Measurements from ENCODE around the gene WNT7B. TPM values are rescaled to one million over a fixed set of nuclear protein-coding genes. Genes with fewer than 3 reads are reported as not detected.

The WNT7B gene
- total and polyA plus RNA-seq, 2 donors = 0.66 to 0.96 TPM

GRCh38 chr22:45931042-45931441 lies 45.9 kb downstream of the WNT7B start:
- Histone ChIP-seq H3K27ac (ENCODE audit: low read depth in 1 of 2, low read length in 1 of 2) (no peak overlapping the region), H3K4me1 (ENCODE audit: control insufficient read depth in 2 of 2, insufficient read depth in 2 of 2, low read length in 2 of 2) (no peaks in the 10 kb centered on the region), H3K4me3 (ENCODE audit: low read length in 2 of 2) (no peak overlapping the region), H3K27me3 (ENCODE audit: control insufficient read depth in 2 of 2, insufficient read depth in 1 of 2, low read length in 1 of 2) (peaks cover 2 to 40% of the 10 kb centered on the region in 2 donors), H3K9me3 (ENCODE audit: control insufficient read depth in 2 of 2, insufficient read depth in 1 of 2, low read length in 1 of 2) (no peaks in the 10 kb centered on the region), H3K36me3 (ENCODE audit: control insufficient read depth in 2 of 2, insufficient read depth in 2 of 2, low read length in 1 of 2) (no peaks in the 10 kb centered on the region)
- DNase-seq (ENCODE audit: low read depth in 6 of 9, low spot score in 9 of 9) = no peak
- 88% methylated on average over 38 of the region's 38 CpGs for WGBS

- no peaks in the 10 kb centered on the region for H3K9me3 ChIP-seq (ENCODE audit: control insufficient read depth in 2 of 2, insufficient read depth in 1 of 2, low read length in 1 of 2)
- H3K4me1 ChIP-seq (ENCODE audit: control insufficient read depth in 2 of 2, insufficient read depth in 2 of 2, low read length in 2 of 2) = no peaks in the 10 kb centered on the region
- no peak for DNase-seq (ENCODE audit: low read depth in 6 of 9, low spot score in 9 of 9)
- peaks cover 2 to 38% of the 10 kb centered on the region in 2 donors for H3K27me3 ChIP-seq (ENCODE audit: control insufficient read depth in 2 of 2, insufficient read depth in 1 of 2, low read length in 1 of 2)
- no peak overlapping the region for H3K27ac ChIP-seq (ENCODE audit: low read depth in 1 of 2, low read length in 1 of 2)
- H3K36me3 ChIP-seq (ENCODE audit: control insufficient read depth in 2 of 2, insufficient read depth in 2 of 2, low read length in 1 of 2) = no peaks in the 10 kb centered on the region
- H3K4me3 ChIP-seq (ENCODE audit: low read length in 2 of 2) = no peak overlapping the region
- WGBS = 74% methylated on average over 14 of the region's 14 CpGs
Measured at GRCh38 chr22:45930324-45930723, 46.6 kb downstream of the WNT7B start.

GRCh38 chr22:45929649-45930048 lies 47.3 kb downstream of the WNT7B start:
- DNase-seq (ENCODE audit: low read depth in 6 of 9, low spot score in 9 of 9) = no peak
- Histone ChIP-seq H3K9me3 (ENCODE audit: control insufficient read depth in 2 of 2, insufficient read depth in 1 of 2, low read length in 1 of 2) (no peaks in the 10 kb centered on the region), H3K27me3 (ENCODE audit: control insufficient read depth in 2 of 2, insufficient read depth in 1 of 2, low read length in 1 of 2) (peaks cover 2 to 34% of the 10 kb centered on the region in 2 donors), H3K27ac (ENCODE audit: low read depth in 1 of 2, low read length in 1 of 2) (no peak overlapping the region), H3K4me3 (ENCODE audit: low read length in 2 of 2) (no peak overlapping the region), H3K4me1 (ENCODE audit: control insufficient read depth in 2 of 2, insufficient read depth in 2 of 2, low read length in 2 of 2) (no peaks in the 10 kb centered on the region), H3K36me3 (ENCODE audit: control insufficient read depth in 2 of 2, insufficient read depth in 2 of 2, low read length in 1 of 2) (no peaks in the 10 kb centered on the region)
- WGBS = 90% methylated on average over 4 of the region's 4 CpGs

GRCh38 chr22:45928726-45929368 lies 48.1 kb downstream of the WNT7B start:
- Histone ChIP-seq H3K4me1 (ENCODE audit: control insufficient read depth in 2 of 2, insufficient read depth in 2 of 2, low read length in 2 of 2) (no peaks in the 10 kb centered on the region), H3K9me3 (ENCODE audit: control insufficient read depth in 2 of 2, insufficient read depth in 1 of 2, low read length in 1 of 2) (no peaks in the 10 kb centered on the region), H3K27ac (ENCODE audit: low read depth in 1 of 2, low read length in 1 of 2) (no peak overlapping the region), H3K27me3 (ENCODE audit: control insufficient read depth in 2 of 2, insufficient read depth in 1 of 2, low read length in 1 of 2) (peaks cover 2 to 29% of the 10 kb centered on the region in 2 donors), H3K4me3 (ENCODE audit: low read length in 2 of 2) (no peak overlapping the region), H3K36me3 (ENCODE audit: control insufficient read depth in 2 of 2, insufficient read depth in 2 of 2, low read length in 1 of 2) (no peaks in the 10 kb centered on the region)
- DNase-seq (ENCODE audit: low read depth in 6 of 9, low spot score in 9 of 9) = no peak
- 85% methylated on average over 10 of the region's 10 CpGs for WGBS

- no peak for DNase-seq (ENCODE audit: low read depth in 6 of 9, low spot score in 9 of 9)
- H3K36me3 ChIP-seq (ENCODE audit: control insufficient read depth in 2 of 2, insufficient read depth in 2 of 2, low read length in 1 of 2) = no peaks in the 10 kb centered on the region
- no peak overlapping the region for H3K4me3 ChIP-seq (ENCODE audit: low read length in 2 of 2)
- no peaks in the 10 kb centered on the region for H3K9me3 ChIP-seq (ENCODE audit: control insufficient read depth in 2 of 2, insufficient read depth in 1 of 2, low read length in 1 of 2)
- H3K27ac ChIP-seq (ENCODE audit: low read depth in 1 of 2, low read length in 1 of 2) = no peak overlapping the region
- H3K27me3 ChIP-seq (ENCODE audit: control insufficient read depth in 2 of 2, insufficient read depth in 1 of 2, low read length in 1 of 2) = peaks cover 0 to 22% of the 10 kb centered on the region in 2 donors
- 88% methylated on average over 9 of the region's 9 CpGs for WGBS
- no peaks in the 10 kb centered on the region for H3K4me1 ChIP-seq (ENCODE audit: control insufficient read depth in 2 of 2, insufficient read depth in 2 of 2, low read length in 2 of 2)
Measured at GRCh38 chr22:45927059-45927458, 49.9 kb downstream of the WNT7B start.

GRCh38 chr22:45926433-45926832 lies 50.5 kb downstream of the WNT7B start:
- no peaks in the 10 kb centered on the region for H3K36me3 ChIP-seq (ENCODE audit: control insufficient read depth in 2 of 2, insufficient read depth in 2 of 2, low read length in 1 of 2)
- H3K27me3 ChIP-seq (ENCODE audit: control insufficient read depth in 2 of 2, insufficient read depth in 1 of 2, low read length in 1 of 2) = peaks cover 0 to 16% of the 10 kb centered on the region in 2 donors
- no peak for DNase-seq (ENCODE audit: low read depth in 6 of 9, low spot score in 9 of 9)
- no peaks in the 10 kb centered on the region for H3K9me3 ChIP-seq (ENCODE audit: control insufficient read depth in 2 of 2, insufficient read depth in 1 of 2, low read length in 1 of 2)
- H3K4me1 ChIP-seq (ENCODE audit: control insufficient read depth in 2 of 2, insufficient read depth in 2 of 2, low read length in 2 of 2) = no peaks in the 10 kb centered on the region
- no peak overlapping the region for H3K4me3 ChIP-seq (ENCODE audit: low read length in 2 of 2)
- WGBS = 90% methylated on average over 11 of the region's 11 CpGs
- no peak overlapping the region for H3K27ac ChIP-seq (ENCODE audit: low read depth in 1 of 2, low read length in 1 of 2)

GRCh38 chr22:45925811-45926351 lies 51.1 kb downstream of the WNT7B start:
- Histone ChIP-seq H3K27me3 (ENCODE audit: control insufficient read depth in 2 of 2, insufficient read depth in 1 of 2, low read length in 1 of 2) (peaks cover 0 to 10% of the 10 kb centered on the region in 2 donors), H3K36me3 (ENCODE audit: control insufficient read depth in 2 of 2, insufficient read depth in 2 of 2, low read length in 1 of 2) (no peaks in the 10 kb centered on the region), H3K27ac (ENCODE audit: low read depth in 1 of 2, low read length in 1 of 2) (no peak overlapping the region), H3K4me1 (ENCODE audit: control insufficient read depth in 2 of 2, insufficient read depth in 2 of 2, low read length in 2 of 2) (no peaks in the 10 kb centered on the region), H3K9me3 (ENCODE audit: control insufficient read depth in 2 of 2, insufficient read depth in 1 of 2, low read length in 1 of 2) (no peaks in the 10 kb centered on the region), H3K4me3 (ENCODE audit: low read length in 2 of 2) (no peak overlapping the region)
- no peak for DNase-seq (ENCODE audit: low read depth in 6 of 9, low spot score in 9 of 9)
- 94% methylated on average over 16 of the region's 16 CpGs for WGBS

GRCh38 chr22:45923835-45924234 lies 53.1 kb downstream of the WNT7B start:
- H3K27me3 ChIP-seq (ENCODE audit: control insufficient read depth in 2 of 2, insufficient read depth in 1 of 2, low read length in 1 of 2) = no peaks in the 10 kb centered on the region
- no peaks in the 10 kb centered on the region for H3K9me3 ChIP-seq (ENCODE audit: control insufficient read depth in 2 of 2, insufficient read depth in 1 of 2, low read length in 1 of 2)
- H3K4me1 ChIP-seq (ENCODE audit: control insufficient read depth in 2 of 2, insufficient read depth in 2 of 2, low read length in 2 of 2) = no peaks in the 10 kb centered on the region
- no peak overlapping the region for H3K4me3 ChIP-seq (ENCODE audit: low read length in 2 of 2)
- H3K27ac ChIP-seq (ENCODE audit: low read depth in 1 of 2, low read length in 1 of 2) = no peak overlapping the region
- WGBS = 87% methylated on average over 22 of the region's 22 CpGs
- DNase-seq (ENCODE audit: low read depth in 6 of 9, low spot score in 9 of 9) = no peak
- no peaks in the 10 kb centered on the region for H3K36me3 ChIP-seq (ENCODE audit: control insufficient read depth in 2 of 2, insufficient read depth in 2 of 2, low read length in 1 of 2)

- Histone ChIP-seq H3K4me3 (ENCODE audit: low read length in 2 of 2) (no peak overlapping the region), H3K27me3 (ENCODE audit: control insufficient read depth in 2 of 2, insufficient read depth in 1 of 2, low read length in 1 of 2) (no peaks in the 10 kb centered on the region), H3K36me3 (ENCODE audit: control insufficient read depth in 2 of 2, insufficient read depth in 2 of 2, low read length in 1 of 2) (no peaks in the 10 kb centered on the region), H3K27ac (ENCODE audit: low read depth in 1 of 2, low read length in 1 of 2) (no peak overlapping the region), H3K9me3 (ENCODE audit: control insufficient read depth in 2 of 2, insufficient read depth in 1 of 2, low read length in 1 of 2) (no peaks in the 10 kb centered on the region), H3K4me1 (ENCODE audit: control insufficient read depth in 2 of 2, insufficient read depth in 2 of 2, low read length in 2 of 2) (no peaks in the 10 kb centered on the region)
- WGBS = 94% methylated on average over 9 of the region's 9 CpGs
- no peak for DNase-seq (ENCODE audit: low read depth in 6 of 9, low spot score in 9 of 9)
Measured at GRCh38 chr22:45923212-45923611, 53.8 kb downstream of the WNT7B start.

Measured in thymus (tissue), 11 donors.